ENCODE results near the gene C3orf22. TPM values are rescaled to one million over a fixed set of nuclear protein-coding genes. Genes with fewer than 3 reads are reported as not detected.

Gene C3orf22
- total RNA-seq, 1 donor from 2014 or later: not detected

DNA sequence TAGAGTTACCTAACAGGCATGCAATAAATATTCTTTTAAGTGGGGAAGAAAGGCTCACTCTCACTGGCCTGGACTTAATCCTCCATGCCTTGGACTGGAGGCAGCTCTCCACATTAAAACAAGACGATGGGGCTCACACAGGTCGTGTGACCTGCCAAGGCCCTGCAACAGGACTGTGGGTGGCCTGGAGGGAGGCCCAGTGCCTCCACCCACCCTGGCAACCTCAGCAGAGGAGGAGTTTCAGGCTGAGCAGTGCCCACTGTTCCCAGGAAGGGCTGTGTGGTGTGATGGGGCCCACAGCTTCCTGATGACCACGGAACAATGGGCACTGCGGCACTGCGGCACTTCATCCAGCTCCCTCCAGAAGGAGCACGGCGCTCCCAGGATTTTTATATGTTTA is 46.7 kb downstream of the C3orf22 start:
- no peak for DNase-seq

- DNase-seq: no peak
These were observed 47.4 kb downstream of the C3orf22 start for GRCh38 chr3:126511291-126511690.

GRCh38 chr3:126510308-126510910 is 48.3 kb downstream of the C3orf22 start:
- DNase-seq: no peak

GRCh38 chr3:126509597-126510307 is 49.0 kb downstream of the C3orf22 start:
- no peak for DNase-seq

GRCh38 chr3:126508564-126508964 is 50.2 kb downstream of the C3orf22 start:
- DNase-seq: no peak

DNA sequence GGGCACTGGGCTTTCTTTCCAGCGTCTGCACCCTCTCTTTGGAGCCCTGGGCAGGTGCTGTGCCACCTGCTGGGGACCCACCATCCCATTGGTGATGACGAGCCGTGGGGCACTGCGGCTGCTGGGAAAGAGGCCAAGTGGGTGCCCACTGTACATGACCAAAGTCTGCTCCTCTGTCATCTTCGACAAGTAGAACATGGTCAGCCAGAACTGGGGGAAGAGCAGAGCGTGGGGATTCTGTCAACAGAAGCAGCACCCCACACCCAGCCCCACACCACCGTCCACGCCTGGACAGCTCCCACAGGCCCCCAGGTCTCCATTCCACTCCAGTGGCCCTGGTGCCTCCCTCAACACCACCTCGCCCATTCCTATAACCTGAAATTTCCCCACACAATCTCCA is 50.8 kb downstream of the C3orf22 start:
- no peak for DNase-seq

- no peak for DNase-seq
These were observed 55.0 kb downstream of the C3orf22 start for GRCh38 chr3:126503701-126504100.

GRCh38 chr3:126502656-126503055 is 56.1 kb downstream of the C3orf22 start:
- no peak for DNase-seq

- no peak for DNase-seq
These were observed 57.0 kb downstream of the C3orf22 start for GRCh38 chr3:126501736-126502135.

GRCh38 chr3:126501054-126501453 is 57.7 kb downstream of the C3orf22 start:
- no peak for DNase-seq

GRCh38 chr3:126500016-126500415 is 58.7 kb downstream of the C3orf22 start:
- no peak for DNase-seq

Other genes starting within 250 kb of the C3orf22 start
- 4.0 and 5.6 TPM in 2 replicates for gene KLF15, start 201.5 kb downstream of the C3orf22 start, total RNA-seq
- not detected in 2 replicates for gene CFAP100, start 164.0 kb downstream of the C3orf22 start, total RNA-seq
- gene ZXDC, start 83.0 kb downstream of the C3orf22 start, total RNA-seq: 22.2 and 22.8 TPM in 2 replicates
- gene UROC1, start 41.2 kb downstream of the C3orf22 start, total RNA-seq: 0.19 TPM in 1 of 2 replicates, not detected in the other
- 0.14 TPM in 1 of 2 replicates, not detected in the other for gene CHST13, start 34.8 kb downstream of the C3orf22 start, total RNA-seq
- 7.3 and 9.4 TPM in 2 replicates for gene TXNRD3, start 96.2 kb upstream of the C3orf22 start, total RNA-seq
- gene CHCHD6, start 145.3 kb upstream of the C3orf22 start, total RNA-seq: 3.7 and 5.6 TPM in 2 replicates

Measured in dermis blood vessel endothelial cell (primary cell).